DMS 273 (cell line): ENCODE data around the gene KCNMB1.

Experiments
- DNase-seq: peaks from one replicate; lab custom pipeline; 2025; ENCODE audit not compliant: unreplicated experiment; lab: John Stamatoyannopoulos, UW

The KCNMB1 gene

DNA sequence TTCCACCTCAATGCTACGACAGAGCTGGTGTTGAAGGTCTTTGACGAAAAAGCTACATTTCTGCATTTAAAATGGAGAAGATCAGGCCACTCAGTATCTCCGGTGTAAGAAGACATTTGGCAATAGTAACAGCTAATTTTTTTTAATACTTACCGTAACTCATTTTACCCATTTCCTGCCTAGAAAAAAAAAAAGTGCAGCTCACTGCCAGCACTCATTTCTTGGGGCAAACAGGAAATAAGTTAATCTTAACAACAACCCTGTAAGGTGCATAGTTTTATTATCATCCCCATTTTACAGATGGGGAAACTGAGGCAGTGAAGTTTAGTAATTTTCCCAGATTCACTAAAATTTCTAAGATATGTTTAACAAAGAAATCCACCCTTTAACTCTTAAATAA is 27.4 kb upstream of the KCNMB1 start:
- DNase-seq, result no peak

- no peak for DNase-seq
Measured at GRCh38 chr5:170414786-170415185, 25.6 kb upstream of the KCNMB1 start.

DNA sequence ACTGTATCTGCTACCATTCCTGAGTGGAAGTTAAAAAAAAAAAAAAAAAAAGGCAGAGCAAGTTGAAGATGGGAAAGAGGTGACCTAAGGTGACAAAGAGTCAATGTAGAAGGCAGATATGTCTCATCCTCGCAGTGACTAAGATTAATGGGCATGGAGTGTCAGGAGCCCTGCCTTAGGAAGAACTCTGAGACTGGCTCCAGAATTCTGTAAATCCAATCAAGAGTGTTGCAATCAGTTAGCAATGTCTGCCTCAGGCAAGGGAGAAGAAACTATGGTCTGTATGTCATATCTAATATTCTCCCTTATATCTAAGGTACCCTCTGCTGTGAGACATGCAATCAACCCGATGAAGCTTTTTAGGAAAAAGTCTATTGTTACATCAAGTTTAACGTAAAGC is 24.7 kb upstream of the KCNMB1 start:
- DNase-seq, result no peak

DNA sequence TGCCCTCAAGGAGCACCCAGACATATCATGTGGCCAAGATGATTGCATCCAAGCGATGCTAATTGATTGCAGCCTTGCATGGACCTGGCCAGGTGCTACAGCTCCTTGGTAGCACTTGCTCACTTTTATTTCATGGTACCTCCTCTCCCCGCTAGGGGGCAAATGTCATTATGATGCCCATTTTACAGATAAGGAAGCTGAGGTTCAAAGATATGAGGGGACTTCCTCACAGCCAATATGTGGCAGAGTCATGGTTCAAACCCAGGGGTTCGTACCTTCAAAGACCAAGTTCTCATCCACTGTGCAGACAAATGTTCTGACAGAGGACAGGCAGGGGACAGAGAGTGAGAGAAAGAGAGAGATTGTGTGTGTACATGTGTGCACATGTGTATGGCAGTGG is 21.9 kb upstream of the KCNMB1 start:
- no peak for DNase-seq

DNA sequence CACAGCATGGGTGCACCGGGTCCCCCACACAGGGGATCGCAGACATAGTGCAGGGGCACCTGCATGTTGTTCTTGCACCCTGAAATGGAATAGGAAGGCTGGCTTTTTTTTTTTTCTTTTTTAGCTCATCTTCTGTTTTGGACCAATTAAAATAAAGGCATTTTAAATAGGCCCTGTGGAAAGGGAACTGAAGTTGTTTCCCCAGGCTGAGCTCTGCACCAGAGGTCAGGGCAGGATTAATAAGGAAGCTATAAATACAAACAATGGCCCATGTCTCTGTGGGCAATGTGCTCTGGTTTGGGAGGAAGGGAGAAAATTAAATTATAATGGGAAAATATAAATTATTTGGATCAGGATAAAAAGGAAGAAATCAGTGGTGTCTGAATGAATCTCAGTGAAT is 21.2 kb upstream of the KCNMB1 start:
- no peak for DNase-seq

- DNase-seq, result no peak
Measured at GRCh38 chr5:170408877-170409660, 19.9 kb upstream of the KCNMB1 start.

DNA sequence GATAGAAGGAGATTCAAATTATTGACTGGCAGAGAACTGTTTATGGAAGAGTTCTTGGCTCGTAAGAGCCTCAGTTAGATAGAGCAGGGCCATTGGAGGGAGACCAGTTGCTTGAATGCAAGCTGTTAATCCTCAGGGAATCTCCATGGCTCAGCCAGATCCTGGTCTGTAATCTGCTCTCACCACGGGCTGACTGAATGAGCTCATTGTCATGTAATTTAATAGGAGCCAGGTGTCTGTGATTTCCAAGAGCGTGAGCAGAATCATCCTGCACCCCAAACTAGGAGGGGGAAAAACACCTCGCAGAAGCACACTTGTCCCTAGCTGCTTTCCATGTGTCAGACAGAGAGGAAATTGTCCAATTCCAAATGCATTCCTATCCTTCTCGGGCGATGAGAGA is 19.1 kb upstream of the KCNMB1 start:
- DNase-seq, result peak; percentile 68

DNA sequence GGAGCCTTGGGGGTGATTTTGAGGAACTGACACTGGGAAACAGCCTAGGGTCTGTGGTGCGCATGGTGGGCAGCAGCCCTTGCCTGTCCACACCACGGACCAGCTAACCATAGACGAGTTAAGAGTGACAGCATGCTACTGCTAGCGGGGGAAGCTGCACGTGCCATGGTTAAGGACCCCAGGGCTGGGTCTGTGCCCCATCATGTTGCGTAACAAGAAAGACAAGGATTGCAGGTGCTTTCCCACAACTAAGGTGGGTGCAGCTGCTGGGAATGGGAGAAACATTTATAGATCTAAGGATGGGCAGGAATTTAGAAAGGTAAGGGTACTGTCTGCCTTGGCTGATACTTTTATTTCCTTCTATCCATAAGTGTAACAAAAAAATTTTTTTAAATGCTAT is 17.9 kb upstream of the KCNMB1 start:
- no peak for DNase-seq

DNA sequence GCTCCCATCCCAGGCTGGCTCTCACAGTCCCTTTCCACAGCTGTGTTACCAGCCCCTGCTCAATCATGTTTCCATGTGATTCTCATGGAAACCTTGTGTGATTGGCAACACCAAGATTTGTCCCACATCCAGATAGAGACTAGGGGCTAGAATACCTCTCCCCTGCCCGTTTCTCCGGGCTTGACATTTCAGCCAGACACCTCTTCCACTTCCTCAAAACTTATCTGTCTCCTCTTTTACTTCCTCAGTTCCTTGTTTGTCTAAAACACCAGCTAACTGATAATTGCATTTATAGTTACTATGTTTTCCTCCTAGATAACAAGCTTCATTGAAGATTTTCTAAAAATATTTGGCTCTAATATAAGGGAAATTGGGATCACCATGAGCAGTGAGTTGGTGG is 16.6 kb upstream of the KCNMB1 start:
- no peak for DNase-seq

- DNase-seq, result peak; percentile 12
Measured at GRCh38 chr5:170404398-170404797, 15.2 kb upstream of the KCNMB1 start.

GRCh38 chr5:170403675-170404074 is 14.5 kb upstream of the KCNMB1 start:
- DNase-seq, result no peak

- DNase-seq, result no peak
Measured at GRCh38 chr5:170402508-170402907, 13.3 kb upstream of the KCNMB1 start.

DNA sequence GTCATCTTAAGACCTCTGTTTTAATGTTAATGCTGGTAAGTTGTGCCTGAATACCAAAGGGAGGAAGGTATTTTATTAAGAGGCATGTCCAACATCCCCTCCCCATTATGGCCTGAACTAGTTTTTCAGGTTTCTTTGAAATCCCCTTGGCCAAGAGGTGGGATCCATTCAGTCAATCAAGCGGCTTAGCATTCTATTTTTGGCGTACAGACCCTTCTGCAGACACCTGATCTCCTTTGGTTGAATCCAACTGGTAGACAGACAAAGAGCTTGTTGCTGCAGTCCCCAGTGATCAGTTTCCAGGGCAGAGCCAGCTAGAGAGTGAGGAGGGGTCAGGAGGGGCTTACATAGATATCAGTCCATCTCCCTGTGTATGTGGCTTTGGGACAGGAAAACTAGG is 7.9 kb upstream of the KCNMB1 start:
- no peak for DNase-seq

DNA sequence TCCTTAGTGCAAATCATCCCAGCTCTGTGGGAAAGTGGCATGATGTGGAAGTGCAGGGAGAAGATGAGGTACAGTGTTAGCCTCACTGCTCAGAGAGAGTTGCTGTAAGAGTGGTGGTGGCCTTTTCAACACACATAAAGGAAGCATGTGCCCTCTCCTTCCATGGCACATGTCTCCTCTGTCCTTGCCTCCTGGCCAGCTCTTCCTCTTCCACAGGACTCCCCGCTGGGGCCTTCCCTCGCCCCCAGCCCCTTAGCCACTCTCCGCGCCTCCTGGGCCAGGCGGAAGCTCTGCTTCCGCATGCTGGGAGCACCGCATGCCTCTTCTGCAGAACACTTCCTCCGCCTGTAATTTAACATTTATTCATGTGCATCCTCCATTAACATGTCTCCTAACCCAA is 4.8 kb upstream of the KCNMB1 start:
- DNase-seq, result no peak

- no peak for DNase-seq
Measured at GRCh38 chr5:170393235-170393634, 4.1 kb upstream of the KCNMB1 start.

DNA sequence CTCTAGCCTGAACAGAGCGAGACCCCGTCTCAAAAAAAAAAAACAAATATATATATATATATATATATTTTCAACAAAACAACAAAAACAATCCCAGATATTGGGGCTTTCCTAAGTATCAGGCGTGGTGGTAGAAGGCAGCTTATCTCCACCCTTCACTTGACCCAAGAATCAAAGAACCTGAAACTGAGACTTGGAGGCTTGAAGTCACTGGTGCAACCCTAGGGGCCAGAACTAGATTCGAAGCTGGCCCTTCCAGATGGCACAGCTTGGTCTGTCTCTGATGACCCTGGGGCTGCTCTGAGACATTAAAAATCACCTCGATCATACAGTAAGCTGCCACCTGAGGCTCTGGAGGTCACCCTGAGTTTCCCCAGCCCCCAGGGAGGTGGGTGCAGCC is 1.3 kb upstream of the KCNMB1 start:
- DNase-seq, result no peak

DNA sequence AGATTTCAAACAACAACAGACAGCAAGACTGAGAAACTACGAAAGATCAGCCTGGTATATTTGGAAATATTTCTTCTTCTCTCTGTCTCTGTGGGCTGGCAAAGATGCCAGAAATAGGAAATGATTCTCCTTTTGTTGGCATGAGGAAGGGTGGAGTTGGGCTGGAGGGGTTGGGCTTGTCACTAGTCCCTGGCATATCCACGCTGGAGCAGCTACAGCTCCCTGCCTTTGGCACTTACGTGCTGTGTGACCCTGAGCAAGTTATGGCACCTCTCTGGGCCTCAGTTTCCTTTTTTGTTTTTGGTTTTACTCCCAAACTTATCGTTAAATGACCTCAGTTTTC is 354 bp upstream of the KCNMB1 start:
- no peak for DNase-seq

DNA sequence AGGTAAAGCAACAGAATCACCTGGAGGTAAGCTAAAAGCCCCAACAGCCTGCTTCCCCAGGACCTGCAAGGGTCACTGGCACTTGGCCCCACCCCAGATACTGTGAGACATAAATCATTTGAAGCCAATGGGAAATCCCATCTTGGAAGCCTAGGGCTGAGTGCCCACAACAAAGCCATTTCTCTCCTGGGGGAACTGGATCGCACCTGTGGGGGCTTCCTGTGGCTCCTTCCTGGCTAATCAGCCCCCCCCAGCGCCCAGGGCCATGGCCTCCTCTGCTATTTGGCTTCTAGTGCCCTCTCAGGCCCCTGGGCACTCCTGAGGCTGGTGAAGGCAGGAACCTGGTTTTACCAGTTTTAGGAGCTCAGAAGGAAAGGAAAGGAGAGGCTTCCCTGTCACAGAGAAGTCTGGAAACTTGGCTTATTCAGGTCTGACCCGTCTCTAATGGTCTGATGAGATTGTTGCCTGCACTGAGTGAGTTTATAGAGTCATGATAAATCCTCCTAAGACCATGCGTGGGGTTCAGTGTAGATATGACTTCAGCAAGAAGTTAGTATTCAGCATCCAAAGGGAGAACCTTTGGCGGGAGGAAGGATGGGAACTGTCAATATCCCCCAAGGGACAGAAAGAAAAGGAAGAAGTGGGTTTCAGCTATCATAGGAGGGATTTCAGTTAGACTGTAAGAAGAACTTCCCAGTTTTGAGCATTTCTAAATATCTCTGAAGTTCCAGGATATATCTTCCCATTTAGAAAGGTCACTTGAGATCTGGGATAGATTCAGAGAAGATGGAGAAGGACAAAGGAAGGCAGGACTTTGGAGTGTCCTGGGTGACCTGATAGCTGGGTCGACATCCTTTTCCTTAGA is 1.2 kb downstream of the KCNMB1 start:
- no peak for DNase-seq

DNA sequence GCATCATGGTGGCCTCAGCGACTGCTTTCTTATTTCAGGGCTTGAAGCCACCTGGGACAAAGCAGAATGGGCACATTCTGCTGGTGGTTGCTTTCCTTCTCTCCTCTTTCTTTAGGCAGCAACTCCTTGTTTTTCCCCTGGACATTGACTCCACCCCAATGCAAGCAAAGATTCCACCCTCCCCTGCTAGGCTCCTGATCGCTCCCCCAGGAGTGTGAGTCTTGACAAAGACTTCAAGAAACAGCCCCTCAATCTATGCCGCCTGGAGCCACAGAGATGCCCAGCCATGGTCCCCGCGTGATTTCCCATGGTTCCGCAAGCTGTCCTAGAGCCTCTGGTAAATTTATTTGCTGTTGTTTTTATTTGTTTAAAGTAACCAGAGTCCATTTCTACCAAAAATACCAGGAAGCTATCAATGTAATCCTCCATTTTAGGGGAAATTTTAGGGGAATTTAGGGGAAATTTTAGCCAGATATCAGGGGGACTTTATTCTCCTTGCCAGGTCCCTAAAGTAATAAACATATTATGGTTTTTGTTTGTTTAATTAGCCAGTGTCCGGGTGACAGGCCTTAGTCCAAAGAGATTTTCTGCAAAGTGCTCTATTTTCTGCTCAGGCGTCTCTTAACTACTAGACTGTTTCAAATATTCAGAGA is 2.3 kb downstream of the KCNMB1 start:
- DNase-seq, result no peak

DNA sequence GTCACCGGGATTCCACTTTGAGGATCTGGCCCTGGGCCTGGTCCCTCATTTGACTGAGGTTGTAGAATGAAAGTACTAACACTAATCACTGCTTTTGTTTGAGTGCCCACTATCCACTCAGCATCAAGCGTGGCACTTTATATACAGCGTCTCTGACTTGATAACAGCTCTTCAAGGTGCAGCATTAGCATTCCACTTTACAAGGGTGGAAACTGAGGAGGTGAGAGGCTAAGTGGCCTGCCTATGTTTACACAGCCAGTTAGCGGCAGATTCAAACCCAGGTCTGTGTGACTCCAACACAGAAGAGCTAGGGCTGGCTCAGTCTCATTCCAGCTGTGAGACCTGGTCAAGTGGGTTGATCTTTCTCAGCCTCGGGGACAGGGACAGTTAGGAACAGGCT is 5.9 kb downstream of the KCNMB1 start:
- no peak for DNase-seq

DNA sequence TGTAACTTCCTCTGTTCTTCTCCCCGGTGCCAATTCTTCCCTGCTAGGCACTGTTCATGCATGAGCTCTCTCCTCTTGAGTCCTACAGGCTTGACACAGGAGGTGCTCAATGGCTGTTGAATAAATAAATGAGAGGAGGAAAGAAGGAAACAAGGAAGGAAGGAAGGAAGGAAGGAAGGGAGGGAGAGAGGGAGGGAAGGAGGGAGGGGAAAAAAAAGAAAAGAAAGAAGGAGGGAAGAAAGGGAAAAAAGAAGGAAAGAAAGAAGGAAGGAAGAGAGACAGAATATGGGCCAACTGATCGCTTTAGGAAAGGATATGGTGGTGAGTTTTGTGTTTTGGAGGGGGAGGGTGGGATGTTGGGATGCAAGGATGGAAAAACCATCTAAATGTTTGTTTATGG is 6.4 kb downstream of the KCNMB1 start:
- DNase-seq, result no peak

GRCh38 chr5:170380361-170380951 is 8.7 kb downstream of the KCNMB1 start:
- DNase-seq, result no peak
